ENCODE measurements around the gene NT5C1A.

DNA sequence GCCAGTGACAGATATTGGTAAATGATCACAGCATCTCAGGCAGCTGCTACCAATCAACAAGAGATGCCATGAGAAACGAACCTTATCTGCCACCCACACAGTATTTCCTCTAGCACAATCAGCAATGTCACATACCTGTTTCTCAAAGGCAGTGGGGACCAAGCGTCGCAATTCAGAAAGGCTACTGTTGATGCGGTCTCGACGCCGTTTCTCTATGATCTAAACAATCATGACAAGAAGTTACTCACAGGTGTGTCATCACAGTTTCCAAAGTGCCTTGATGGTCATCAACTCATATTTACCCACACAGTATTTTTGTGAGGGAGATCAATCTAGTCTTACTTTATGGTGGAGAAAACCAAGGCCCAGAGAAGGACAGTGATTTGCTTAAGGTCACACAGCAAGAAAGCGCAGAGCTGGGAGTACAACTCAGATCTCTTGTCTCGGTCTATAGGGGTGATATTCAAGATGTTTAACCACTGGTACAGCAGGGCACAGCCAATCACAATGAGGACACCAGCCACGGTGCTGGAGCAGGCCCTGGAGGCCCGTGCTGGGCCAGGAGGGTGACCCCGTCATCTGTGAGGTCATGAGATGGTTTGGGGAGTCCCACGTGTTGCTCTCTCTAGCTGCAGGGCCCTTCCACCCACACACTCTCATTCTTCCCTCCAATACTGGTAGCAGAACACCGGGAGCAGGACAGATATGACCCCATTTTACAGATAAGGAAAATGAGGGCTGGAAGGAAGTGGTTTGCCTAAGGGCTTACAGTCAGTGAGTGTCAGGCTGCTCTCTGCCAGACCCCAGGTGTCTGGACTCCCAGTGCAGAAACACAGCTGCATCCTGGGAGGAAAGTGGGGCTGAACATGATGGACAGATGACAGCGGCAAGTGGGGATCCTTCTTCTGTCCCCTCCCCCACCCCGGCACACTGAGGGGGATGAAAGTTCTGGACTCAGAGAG, 40.3 kb downstream of the NT5C1A start:
- TF ChIP-seq, protein P1, sequence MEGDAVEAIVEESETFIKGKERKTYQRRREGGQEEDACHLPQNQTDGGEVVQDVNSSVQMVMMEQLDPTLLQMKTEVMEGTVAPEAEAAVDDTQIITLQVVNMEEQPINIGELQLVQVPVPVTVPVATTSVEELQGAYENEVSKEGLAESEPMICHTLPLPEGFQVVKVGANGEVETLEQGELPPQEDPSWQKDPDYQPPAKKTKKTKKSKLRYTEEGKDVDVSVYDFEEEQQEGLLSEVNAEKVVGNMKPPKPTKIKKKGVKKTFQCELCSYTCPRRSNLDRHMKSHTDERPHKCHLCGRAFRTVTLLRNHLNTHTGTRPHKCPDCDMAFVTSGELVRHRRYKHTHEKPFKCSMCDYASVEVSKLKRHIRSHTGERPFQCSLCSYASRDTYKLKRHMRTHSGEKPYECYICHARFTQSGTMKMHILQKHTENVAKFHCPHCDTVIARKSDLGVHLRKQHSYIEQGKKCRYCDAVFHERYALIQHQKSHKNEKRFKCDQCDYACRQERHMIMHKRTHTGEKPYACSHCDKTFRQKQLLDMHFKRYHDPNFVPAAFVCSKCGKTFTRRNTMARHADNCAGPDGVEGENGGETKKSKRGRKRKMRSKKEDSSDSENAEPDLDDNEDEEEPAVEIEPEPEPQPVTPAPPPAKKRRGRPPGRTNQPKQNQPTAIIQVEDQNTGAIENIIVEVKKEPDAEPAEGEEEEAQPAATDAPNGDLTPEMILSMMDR (IDR thresholded peaks at IDR 0.05) = no peak
- no peak for TF ChIP-seq POLR2A (IDR thresholded peaks at IDR 0.05)
